Right hindlimb (tissue), 1 donor: ENCODE results near the gene SAMD4B.
"Not testable (repeated sequence)": the region's sequence is repeated elsewhere in the genome, so short reads cannot be mapped to it uniquely, and the experiment has no call there.

Experiments used
- DNase-seq: peaks from one replicate; pipeline ENCODE4 v3.0.0-alpha.2; 2018

SAMD4B gene

GRCh38 chr19:39369200-39369599, 27.0 kb downstream of the SAMD4B start:
- no peak for DNase-seq

DNA sequence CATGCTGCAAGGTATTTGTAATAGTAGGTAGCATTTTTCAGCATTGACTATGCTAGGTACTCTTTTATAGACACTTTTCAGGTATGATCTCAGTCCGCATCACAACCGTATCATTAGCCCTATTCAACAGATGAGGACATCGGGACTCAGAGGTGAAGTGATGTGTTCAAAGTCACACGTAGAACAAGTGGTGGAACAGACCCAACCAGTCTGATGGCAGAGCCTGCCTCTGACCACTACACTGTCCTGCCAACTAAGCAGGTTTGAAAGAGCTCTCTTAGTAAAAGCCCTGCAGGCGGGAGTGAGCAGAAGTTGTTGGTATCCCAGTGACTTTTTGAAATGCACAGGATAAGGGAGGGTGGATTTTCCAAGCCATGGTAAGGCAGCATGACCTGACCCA, 28.5 kb downstream of the SAMD4B start:
- DNase-seq = no peak

DNA sequence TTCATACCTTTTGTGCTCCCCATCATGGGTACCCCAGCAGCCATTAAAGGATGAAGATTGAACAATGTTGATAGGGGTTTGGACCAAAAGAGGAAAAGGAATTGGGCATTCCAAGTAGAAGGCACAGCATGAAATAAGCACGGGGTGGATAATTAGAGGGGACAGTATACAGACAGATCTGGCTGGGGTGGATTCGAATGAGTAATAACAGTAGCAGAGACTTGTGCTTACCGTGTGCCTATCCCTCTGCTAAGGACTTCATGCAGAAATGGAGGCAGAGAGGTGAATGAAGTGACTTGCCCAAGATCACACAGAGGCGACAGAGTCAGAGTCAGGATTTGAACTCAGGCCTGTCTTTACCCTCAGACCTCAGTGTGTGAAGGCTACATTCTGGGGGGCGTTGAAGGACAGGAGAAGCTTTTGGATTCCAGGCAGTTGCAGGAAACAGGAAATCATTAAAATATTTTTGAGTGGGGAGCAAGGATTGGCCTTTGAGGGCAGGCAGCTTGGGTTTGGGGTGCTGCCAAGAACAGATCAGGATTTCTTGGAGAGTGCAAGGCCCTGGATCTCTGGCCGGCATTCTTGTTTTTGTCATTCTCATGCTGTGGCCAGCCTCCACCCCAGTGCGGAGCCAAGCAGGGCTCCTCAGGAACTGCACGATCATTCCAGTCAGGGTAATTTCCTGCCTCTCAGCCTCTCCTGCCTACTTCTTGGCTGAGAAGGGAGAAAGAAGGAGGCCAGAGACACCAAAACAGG, 30.0 kb downstream of the SAMD4B start:
- DNase-seq = peak; percentile 92

DNA sequence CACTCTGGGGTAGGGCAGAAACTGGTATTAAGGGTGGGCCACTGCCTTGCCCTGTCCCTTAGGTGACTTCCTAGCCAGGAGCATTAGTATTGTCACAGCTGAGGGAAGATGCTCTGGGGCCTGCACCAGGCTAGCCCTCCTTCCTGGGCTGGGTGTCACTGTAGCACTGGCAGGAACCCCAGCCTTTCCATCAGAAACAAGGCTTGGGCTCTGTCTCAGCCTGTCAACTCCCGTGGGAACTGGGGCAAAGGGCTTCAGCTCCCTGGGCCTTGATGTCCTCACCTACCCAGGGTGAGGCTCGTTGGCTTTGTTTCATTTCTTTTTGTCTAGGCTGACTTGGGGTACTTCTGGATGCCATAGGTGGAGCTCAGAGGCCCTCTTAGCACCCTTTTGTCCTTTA, 30.7 kb downstream of the SAMD4B start:
- no peak for DNase-seq

GRCh38 chr19:39375929-39376328, 33.7 kb downstream of the SAMD4B start:
- DNase-seq = no peak

GRCh38 chr19:39377373-39378362, 35.4 kb downstream of the SAMD4B start:
- no peak for DNase-seq

- DNase-seq = not testable (repeated sequence)
Measured at GRCh38 chr19:39379366-39379765, 37.1 kb downstream of the SAMD4B start.

DNA sequence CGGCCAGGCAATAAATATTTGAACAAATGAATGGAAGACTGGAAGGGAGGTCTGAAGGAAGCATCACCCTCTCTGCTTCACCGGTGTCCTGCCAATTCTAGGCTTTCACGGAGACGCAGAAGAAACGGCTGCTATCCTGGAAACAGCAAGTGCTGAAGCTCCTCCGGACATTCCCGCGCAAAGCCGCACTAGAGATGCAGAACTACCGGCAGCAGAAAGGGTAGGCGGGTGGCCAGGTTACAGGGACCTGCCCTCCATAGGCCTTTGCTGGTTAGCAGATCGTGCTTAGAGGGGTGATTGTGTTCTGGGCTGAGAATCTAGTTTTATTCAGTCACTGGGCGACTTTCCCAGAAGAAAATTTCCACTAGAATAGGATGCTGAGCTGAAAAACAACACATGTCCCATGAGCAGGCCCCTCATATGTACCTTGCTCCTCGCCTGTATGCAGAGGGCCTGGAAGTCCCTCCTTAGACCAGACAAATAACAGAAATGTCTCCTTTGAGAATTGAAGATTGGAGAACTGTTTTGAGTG, 37.7 kb downstream of the SAMD4B start:
- DNase-seq = no peak

DNA sequence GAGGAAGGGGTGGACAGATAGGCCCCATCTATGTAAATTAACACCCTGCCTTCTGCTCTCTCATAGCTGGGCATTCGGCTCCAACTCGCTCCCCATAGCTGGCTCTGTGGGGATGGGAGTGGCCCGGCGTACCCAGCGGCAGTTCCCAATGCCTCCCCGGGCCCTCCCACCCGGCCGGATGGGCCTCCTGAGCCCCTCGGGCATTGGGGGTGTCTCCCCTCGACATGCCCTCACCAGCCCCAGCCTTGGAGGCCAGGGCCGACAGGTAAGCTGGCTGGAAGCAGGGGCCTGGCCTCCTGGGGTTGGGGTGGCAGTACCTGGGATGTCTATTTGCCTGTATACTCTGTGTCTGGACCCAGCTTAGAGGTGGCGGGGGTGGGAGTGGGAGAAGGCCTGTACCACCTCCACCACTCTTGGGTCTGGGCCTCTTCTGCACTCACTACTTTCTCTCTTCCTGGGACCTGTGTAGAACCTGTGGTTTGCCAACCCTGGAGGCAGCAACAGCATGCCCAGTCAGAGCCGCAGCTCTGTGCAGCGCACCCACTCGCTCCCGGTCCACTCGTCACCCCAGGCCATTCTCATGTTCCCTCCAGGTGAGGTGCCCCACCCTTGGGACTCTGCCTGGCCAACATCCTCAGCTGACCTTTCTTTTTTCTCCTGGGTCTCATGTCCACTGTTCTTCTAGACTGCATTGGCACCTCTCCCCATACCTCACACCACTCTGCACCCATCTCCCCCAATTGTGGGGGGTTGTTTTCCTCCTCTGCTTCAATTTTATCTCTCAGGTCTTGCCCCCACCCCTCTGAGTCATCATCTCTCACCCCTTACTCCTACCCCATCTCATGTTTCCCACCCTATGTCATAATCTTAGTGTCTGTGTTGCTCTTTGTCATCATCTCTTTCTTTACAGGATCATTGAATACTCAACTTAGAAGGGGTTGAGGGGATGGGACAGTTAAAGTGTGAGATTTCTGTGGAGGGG, 38.6 kb downstream of the SAMD4B start:
- DNase-seq = no peak

GRCh38 chr19:39381910-39382611, 39.8 kb downstream of the SAMD4B start:
- DNase-seq = no peak

GRCh38 chr19:39382991-39383828, 41.0 kb downstream of the SAMD4B start:
- no peak for DNase-seq

GRCh38 chr19:39384839-39385568, 42.8 kb downstream of the SAMD4B start:
- no peak for DNase-seq

DNA sequence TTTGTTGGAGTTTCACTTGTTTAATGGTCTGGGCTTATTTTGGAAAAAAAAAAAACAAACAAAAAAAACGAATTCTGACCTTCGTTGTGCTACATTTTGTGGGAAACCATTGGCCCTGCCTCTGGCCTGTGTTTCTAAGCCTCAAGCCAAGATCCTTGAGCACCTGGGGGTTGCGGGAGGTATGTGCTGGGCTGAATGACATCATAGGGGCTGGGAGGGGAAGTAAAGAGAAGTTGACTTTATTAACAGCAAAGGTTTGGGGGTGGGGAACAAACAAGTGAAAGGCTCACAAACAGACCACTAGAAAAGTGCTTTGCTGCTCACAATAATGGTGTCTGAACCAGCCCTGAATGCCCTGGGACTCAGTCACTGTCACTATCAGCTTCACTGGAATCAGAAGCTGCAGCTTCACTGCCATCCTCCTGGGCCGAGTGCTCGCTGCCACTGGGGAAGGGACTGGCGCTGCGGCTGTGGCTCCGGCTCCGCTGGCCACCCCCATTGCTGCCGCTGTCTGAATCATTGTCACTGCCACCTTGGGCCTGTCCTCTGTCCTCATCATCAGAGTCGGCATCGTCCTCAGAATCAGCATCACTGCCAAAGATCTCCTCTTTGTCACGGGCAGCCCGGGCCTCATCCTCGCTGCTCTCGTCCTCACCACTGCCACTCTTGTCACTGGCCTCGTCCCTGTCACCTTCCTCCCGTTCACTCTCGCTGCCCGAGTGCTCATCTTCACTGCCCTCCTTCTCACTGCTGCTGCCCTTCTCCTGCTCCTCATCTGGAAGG, 43.6 kb downstream of the SAMD4B start:
- DNase-seq = no peak

DNA sequence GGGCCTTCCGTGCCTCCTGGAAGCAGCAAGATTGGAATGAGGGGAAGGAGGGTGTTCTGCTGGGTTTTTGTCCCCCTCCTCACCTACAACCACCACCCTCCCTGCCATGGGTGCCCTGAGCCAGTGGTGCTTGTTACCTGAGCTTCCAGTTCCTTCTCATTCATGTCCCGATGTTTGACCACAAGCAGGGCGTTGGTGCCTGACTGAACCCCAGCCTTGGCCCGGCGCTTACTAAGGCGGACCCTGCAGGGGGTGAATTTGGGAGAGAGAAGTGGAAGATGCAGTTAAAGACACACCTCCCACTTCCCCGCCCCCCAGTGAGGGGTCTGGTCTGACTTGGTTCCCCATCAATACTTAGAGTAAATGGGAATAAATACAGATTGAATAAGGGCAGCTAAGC, 44.3 kb downstream of the SAMD4B start:
- DNase-seq = no peak

DNA sequence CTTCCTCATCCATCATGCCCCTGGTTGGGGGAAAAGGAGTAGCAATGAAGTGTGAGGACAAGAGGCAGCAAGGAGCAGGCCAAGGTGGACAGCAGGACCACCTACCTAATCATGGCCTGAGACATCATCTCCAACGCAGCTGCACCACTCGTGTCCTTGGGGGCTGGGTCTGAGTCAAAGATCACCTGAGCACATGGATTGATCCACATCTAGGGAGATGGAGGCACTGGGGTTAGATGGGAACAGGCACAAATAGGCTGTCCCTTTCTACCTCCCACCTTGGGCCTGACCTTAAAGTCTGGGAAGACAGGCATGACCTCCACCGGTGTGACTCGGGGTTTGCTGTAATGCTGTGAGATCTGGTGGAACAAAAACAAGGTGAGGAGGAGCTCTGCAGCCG, 46.4 kb downstream of the SAMD4B start:
- DNase-seq = no peak

DNA sequence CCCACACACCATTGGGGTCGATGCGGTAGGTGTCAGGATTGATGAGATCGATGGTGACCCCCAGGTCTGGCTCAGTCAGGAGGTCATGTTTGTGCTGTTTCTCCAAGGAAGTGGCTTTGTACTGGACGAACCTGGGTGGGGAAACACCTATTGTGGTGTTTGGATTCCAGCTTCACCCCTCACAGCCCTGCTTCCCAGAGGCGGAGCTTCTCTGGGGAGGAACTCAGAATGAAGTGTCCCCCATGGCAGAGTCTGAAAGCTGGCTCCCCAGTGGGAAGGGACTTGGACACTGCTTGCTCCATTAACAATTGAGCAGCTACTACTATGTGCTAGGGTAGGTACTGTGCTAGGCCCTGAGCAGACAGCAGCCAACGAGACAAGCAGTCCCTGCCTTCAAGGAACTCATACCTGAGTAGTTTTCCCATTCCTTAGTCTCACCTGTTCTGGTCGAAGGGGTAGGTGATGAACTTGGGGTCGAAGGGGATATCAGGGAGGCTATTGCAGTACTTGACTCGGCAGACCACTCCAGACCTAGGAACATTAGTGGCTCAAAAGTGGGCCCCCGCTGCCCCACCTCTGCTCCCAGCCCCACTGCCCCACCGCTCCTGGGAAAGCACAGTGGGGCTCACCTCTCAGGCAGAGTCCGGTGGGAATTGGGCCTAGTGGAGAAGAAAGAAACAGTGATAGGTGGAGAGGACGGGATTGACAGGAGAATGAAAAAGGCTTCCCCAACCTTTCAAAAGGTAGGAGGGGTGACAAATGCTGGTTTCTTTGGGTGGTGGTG, 47.6 kb downstream of the SAMD4B start:
- no peak for DNase-seq

DNA sequence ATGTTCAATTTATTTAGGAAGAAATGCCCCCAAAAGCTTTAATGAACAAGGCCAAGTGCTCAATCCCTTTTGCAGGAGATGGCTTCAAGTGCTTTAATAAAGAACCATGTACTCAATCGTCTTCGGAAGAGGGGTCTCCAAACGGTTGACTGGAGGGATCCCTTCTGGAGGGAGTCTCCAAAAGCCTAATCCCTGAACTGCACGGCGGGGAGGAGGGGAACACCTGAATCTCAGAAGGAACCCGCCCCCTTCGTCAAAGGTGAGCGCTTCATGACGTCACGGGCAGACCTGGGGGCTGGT, 48.2 kb downstream of the SAMD4B start:
- DNase-seq = no peak

- peak; percentile 99 for DNase-seq
Measured at GRCh38 chr19:39390751-39391437, 48.7 kb downstream of the SAMD4B start, which contains the start of the genes MED29 and PAF1. MED29 (plus strand) TSS chr19:39391378; CDS start chr19:39391423, 45 bp downstream. PAF1 (minus strand) TSS chr19:39391106; CDS start chr19:39390864, 242 bp downstream.
